ENCODE measurements around the gene HRH2.

- no peak for TF ChIP-seq CTCF (IDR thresholded peaks at IDR 0.05; ENCODE audit: insufficient read depth, low read length)
- TF ChIP-seq GABPA (IDR thresholded peaks at IDR 0.05; ENCODE audit: low read depth): no peak
- no peak for TF ChIP-seq POLR2AphosphoS5 (IDR thresholded peaks at IDR 0.05; ENCODE audit: low read depth)
- no peak for TF ChIP-seq REST (IDR thresholded peaks at IDR 0.05; ENCODE audit: insufficient replicate concordance, low read depth)
- no peak for TF ChIP-seq SPI1 (IDR thresholded peaks at IDR 0.05; ENCODE audit: borderline replicate concordance, low read depth)
Observed at GRCh38 chr5:175715627-175716522, 58.0 kb downstream of the HRH2 start.

All from HL-60 (cell line).